WTC11 (cell line): ENCODE data around the gene PRXL2B. TPM values are rescaled to one million over a fixed set of nuclear protein-coding genes. Genes with fewer than 3 reads are reported as not detected.

Experiments
- ATAC-seq: fragments of 200-7000 bp; cut with Tn5 transposase; 2 replicates; pipeline ENCODE4 v1.10.0; 2021; ENCODE audit warnings: mild to moderate bottlenecking, moderate library complexity
- CTCF ChIA-PET: fragments of 300-600 bp; sonication (Branson Sonifier 250); formaldehyde crosslinking; loops from one replicate; lab custom pipeline; 2021; ENCODE audit warnings: antibody characterized with exemption; lab: Charles Lee
- POLR2A ChIA-PET: fragments of 350-600 bp; sonication (Branson Sonifier 250); formaldehyde crosslinking; loops from one replicate; lab custom pipeline; 2021; ENCODE audit warnings: antibody characterized with exemption; lab: Charles Lee
- DNase-seq: peaks from one replicate; pipeline ENCODE4 v3.0.0; 2021; ENCODE audit warnings: low spot score
- H3K27ac Mint-ChIP-seq: 2 replicates; pipeline ENCODE4 v1.8.0; 2021; ENCODE audit warnings: mixed read lengths
- H3K27me3 Mint-ChIP-seq: 2 replicates; pipeline ENCODE4 v1.8.0; 2021; ENCODE audit warnings: low read depth, mild to moderate bottlenecking, moderate library complexity, mixed read lengths
- H3K36me3 Mint-ChIP-seq: 2 replicates; pipeline ENCODE4 v1.8.0; 2021; ENCODE audit warnings: mixed read lengths
- H3K4me1 Mint-ChIP-seq: 2 replicates; pipeline ENCODE4 v1.8.0; 2022; ENCODE audit warnings: mixed read lengths
- H3K4me3 Mint-ChIP-seq: 2 replicates; pipeline ENCODE4 v1.8.0; 2021; ENCODE audit warnings: mild to moderate bottlenecking, moderate library complexity, mixed read lengths
- H3K9me3 Mint-ChIP-seq: 2 replicates; pipeline ENCODE4 v1.8.0; 2021; ENCODE audit warnings: mixed read lengths
- ATF1 ChIP-seq: sonication (generic); formaldehyde crosslinking; IDR thresholded peaks from 2 replicates; pipeline ENCODE4 v1.8.1; 2023; ENCODE audit warnings: mild to moderate bottlenecking, moderate library complexity, missing genetic modification reagents
- FOXK1 ChIP-seq: sonication (generic); formaldehyde crosslinking; IDR thresholded peaks from 2 replicates; pipeline ENCODE4 v1.8.0; 2022; ENCODE audit warnings: mild to moderate bottlenecking, moderate library complexity, missing genetic modification reagents
- FOXP1 ChIP-seq: sonication (generic); formaldehyde crosslinking; IDR thresholded peaks from 2 replicates; pipeline ENCODE4 v1.8.0; 2022; ENCODE audit warnings: missing genetic modification reagents, mild to moderate bottlenecking, moderate library complexity, borderline replicate concordance
- FOXP4 ChIP-seq: sonication (generic); formaldehyde crosslinking; IDR thresholded peaks from 2 replicates; pipeline ENCODE4 v1.8.0; 2022; ENCODE audit warnings: mild to moderate bottlenecking, missing genetic modification reagents
- IRF1 ChIP-seq: sonication (generic); formaldehyde crosslinking; IDR thresholded peaks from 2 replicates; pipeline ENCODE4 v1.8.0; 2023; ENCODE audit warnings: missing genetic modification reagents
- MXD4 ChIP-seq: fragments of 250-450 bp; sonication (Bioruptor Pico); IDR thresholded peaks from 2 replicates; pipeline ENCODE4 v1.8.0; 2021; ENCODE audit warnings: mild to moderate bottlenecking, moderate library complexity, borderline replicate concordance
- NFATC4 ChIP-seq: fragments of 250-450 bp; sonication (Bioruptor Pico); IDR thresholded peaks from 2 replicates; pipeline ENCODE4 v1.9.0; 2021; ENCODE audit warnings: mild to moderate bottlenecking
- NR1H2 ChIP-seq: sonication (generic); formaldehyde crosslinking; IDR thresholded peaks from 2 replicates; pipeline ENCODE4 v1.9.0; 2021; ENCODE audit warnings: mild to moderate bottlenecking, moderate library complexity, missing genetic modification reagents
- PRDM15 ChIP-seq: sonication (generic); formaldehyde crosslinking; IDR thresholded peaks from 2 replicates; pipeline ENCODE4 v1.8.0; 2022; ENCODE audit warnings: missing genetic modification reagents
- SMAD3 ChIP-seq: sonication (generic); formaldehyde crosslinking; IDR thresholded peaks from 2 replicates; pipeline ENCODE4 v1.8.0; 2022; ENCODE audit warnings: missing genetic modification reagents, mild to moderate bottlenecking, borderline replicate concordance
- SP1 ChIP-seq: sonication (generic); formaldehyde crosslinking; conservative IDR thresholded peaks from 2 replicates; pipeline ENCODE4 v1.8.1; 2022; ENCODE audit warnings: missing genetic modification reagents
- TCF7 ChIP-seq: sonication (generic); formaldehyde crosslinking; IDR thresholded peaks from 2 replicates; pipeline ENCODE4 v1.8.0; 2022; ENCODE audit warnings: mild to moderate bottlenecking, low read depth, missing genetic modification reagents, moderate library complexity
- ZBTB43 ChIP-seq: sonication (generic); formaldehyde crosslinking; IDR thresholded peaks from 2 replicates; pipeline ENCODE4 v1.8.1; 2023; ENCODE audit warnings: mild to moderate bottlenecking, missing genetic modification reagents
- ZMAT4 ChIP-seq: fragments of 250-450 bp; sonication (Bioruptor Pico); IDR thresholded peaks from 2 replicates; pipeline ENCODE4 v1.9.0; 2021; ENCODE audit warnings: mild to moderate bottlenecking
- ZNF121 ChIP-seq: sonication (generic); formaldehyde crosslinking; IDR thresholded peaks from 2 replicates; pipeline ENCODE4 v1.8.0; 2023; ENCODE audit warnings: missing genetic modification reagents
- ZNF396 ChIP-seq: fragments of 250-450 bp; sonication (Bioruptor Pico); IDR thresholded peaks from 2 replicates; pipeline ENCODE4 v1.8.0; 2021; ENCODE audit warnings: mild to moderate bottlenecking, moderate library complexity, borderline replicate concordance
- ZNF416 ChIP-seq: fragments of 250-450 bp; sonication (Bioruptor Pico); IDR thresholded peaks from 2 replicates; pipeline ENCODE4 v1.9.0; 2021; ENCODE audit warnings: mild to moderate bottlenecking, inconsistent platforms
- ZNF423 ChIP-seq: fragments of 250-450 bp; sonication (Bioruptor Pico); IDR thresholded peaks from 2 replicates; pipeline ENCODE4 v2.1.2; 2022; ENCODE audit warnings: mild to moderate bottlenecking, moderate library complexity
- ZNF512 ChIP-seq: sonication (generic); formaldehyde crosslinking; IDR thresholded peaks from 2 replicates; pipeline ENCODE4 v1.8.1; 2022; ENCODE audit warnings: missing genetic modification reagents, borderline replicate concordance
- ZNF671 ChIP-seq: fragments of 250-450 bp; sonication (Bioruptor Pico); IDR thresholded peaks from 2 replicates; pipeline ENCODE4 v1.8.0; 2021; ENCODE audit warnings: mild to moderate bottlenecking
- total RNA-seq: library from RNA; stranded (reverse); gene quantifications from 3 replicates; pipeline ENCODE4 v1.2.3, GENCODE V29; 2021

The PRXL2B gene
- total RNA-seq, 1 experiment from 2014 or later: 50.3 TPM

- ChIA-PET POLR2A (no interaction called here), CTCF (interaction anchor here (1.3 kb wide), 1 partner anchor 11 kb away, joined by 5 read pairs; no protein-coding TSS in a partner anchor)
- H3K4me3 Mint-ChIP-seq: no peak overlapping the region
- H3K36me3 Mint-ChIP-seq: peaks cover 13% of the 10 kb centered on the region; the same call in 1 of the 2 replicates
- ATAC-seq (no peak), DNase-seq (no peak)
- peaks cover 11% of the 10 kb centered on the region; the same call in 1 of the 2 replicates for H3K27me3 Mint-ChIP-seq
- TF ChIP-seq IRF1 (CRISPR knock-in tag) (no peak), ZNF396 (no peak), ZNF416 (CRISPR knock-in tag) (no peak), ZNF121 (no peak), TCF7 (no peak), NFATC4 (CRISPR knock-in tag) (no peak), FOXP1 (CRISPR knock-in tag) (no peak), ZNF423 (CRISPR knock-in tag) (no peak), PRDM15 (CRISPR knock-in tag) (no peak), ZBTB43 (CRISPR knock-in tag) (no peak), SP1 (CRISPR knock-in tag) (no peak), ZMAT4 (CRISPR knock-in tag) (no peak), ZNF671 (CRISPR knock-in tag) (no peak), FOXK1 (no peak), NR1H2 (CRISPR knock-in tag) (no peak), ZNF512 (CRISPR knock-in tag) (no peak), MXD4 (CRISPR knock-in tag) (no peak), ATF1 (no peak), SMAD3 (no peak), FOXP4 (CRISPR knock-in tag) (no peak)
- peaks cover 3% of the 10 kb centered on the region; the same call in 1 of the 2 replicates for H3K4me1 Mint-ChIP-seq
- peaks cover 21% of the 10 kb centered on the region for H3K9me3 Mint-ChIP-seq
- no peak overlapping the region for H3K27ac Mint-ChIP-seq
Measured at GRCh38 chr1:2573250-2573920, 13.2 kb upstream of the PRXL2B start.
